PC-3 (cell line): Measurements from ENCODE around the gene CD151. TPM values are rescaled to one million over a fixed set of nuclear protein-coding genes. Genes with fewer than 3 reads are reported as not detected.

Experiments used
- ATAC-seq: fragments of 200-7000 bp; cut with Tn5 transposase; 2 replicates; pipeline ENCODE4 v1.9.1; 2020; ENCODE audit warnings: mild to moderate bottlenecking, moderate library complexity
- BruUV-seq: library from RNA; stranded (reverse); fragments of 400-500 nt; replicated peaks from 2 replicates; lab custom pipeline; 2021; lab: Mats Ljungman, UMichigan
- CTCF ChIA-PET: fragments of 300-600 bp; sonication (Branson Sonifier 250); formaldehyde crosslinking; loops from one replicate; lab custom pipeline; 2022; ENCODE audit warnings: antibody characterized with exemption; lab: Charles Lee
- POLR2A ChIA-PET: fragments of 300-600 bp; sonication (Branson Sonifier 250); formaldehyde crosslinking; loops from one replicate; lab custom pipeline; 2022; ENCODE audit warnings: antibody characterized with exemption; ENCODE audit not compliant: unreplicated experiment; lab: Charles Lee
- DNase-seq: peaks from one replicate; pipeline ENCODE4 v3.0.0-alpha.2; 2015
- H2AFZ ChIP-seq: fragments of 300-600 bp; sonication (generic); 2 replicates; pipeline ENCODE4 v1.6.0; 2016; ENCODE audit warnings: antibody characterized with exemption, low read length
- H3F3A ChIP-seq: fragments of 300-600 bp; sonication (generic); one replicate; pipeline ENCODE4 v1.6.0; 2017; ENCODE audit warnings: antibody characterized with exemption, low read length, control low read depth, mild to moderate bottlenecking; ENCODE audit not compliant: unreplicated experiment
- H3K27ac ChIP-seq: fragments of 300-600 bp; sonication (generic); 2 replicates; pipeline ENCODE4 v1.5.1; 2016; ENCODE audit warnings: mild to moderate bottlenecking, low read length
- H3K27me3 ChIP-seq: fragments of 300-600 bp; sonication (generic); 2 replicates; pipeline ENCODE4 v1.6.1; 2016; ENCODE audit warnings: low read length, mixed read lengths
- H3K36me3 ChIP-seq: fragments of 300-600 bp; sonication (generic); 2 replicates; pipeline ENCODE4 v1.6.1; 2016; ENCODE audit warnings: low read depth, mixed run types, low read length, mixed read lengths
- H3K4me1 ChIP-seq: fragments of 300-600 bp; sonication (generic); 2 replicates; pipeline ENCODE4 v1.5.1; 2016; ENCODE audit warnings: low read length; ENCODE audit not compliant: insufficient read depth
- H3K4me2 ChIP-seq: fragments of 300-600 bp; sonication (generic); 2 replicates; pipeline ENCODE4 v1.6.0; 2016; ENCODE audit warnings: low read length
- H3K4me3 ChIP-seq: fragments of 300-600 bp; sonication (generic); 2 replicates; pipeline ENCODE4 v1.5.1; 2016; ENCODE audit warnings: mild to moderate bottlenecking, low read length, mixed read lengths
- H3K79me2 ChIP-seq: fragments of 300-600 bp; sonication (generic); 2 replicates; pipeline ENCODE4 v1.6.1; 2017; ENCODE audit warnings: low read length, mixed read lengths
- H3K9ac ChIP-seq: fragments of 300-600 bp; sonication (generic); 2 replicates; pipeline ENCODE4 v1.6.0; 2016; ENCODE audit warnings: mild to moderate bottlenecking, low read length
- H3K9me2 ChIP-seq: fragments of 300-600 bp; sonication (generic); replicated peaks from 2 replicates; pipeline ENCODE4 v1.6.1; 2016; ENCODE audit warnings: mixed run types, low read length, mixed read lengths
- H3K9me3 ChIP-seq: fragments of 300-600 bp; sonication (generic); 2 replicates; pipeline ENCODE4 v1.6.1; 2016; ENCODE audit warnings: low read length, mixed read lengths
- H4K20me1 ChIP-seq: fragments of 300-600 bp; sonication (generic); 2 replicates; pipeline ENCODE4 v1.6.1; 2016; ENCODE audit warnings: low read length, mixed read lengths
- CTCF ChIP-seq: fragments of 300-600 bp; sonication (generic); conservative IDR thresholded peaks from 2 replicates; pipeline ENCODE4 v1.5.1; 2017; ENCODE audit warnings: antibody characterized with exemption, low read depth, mild to moderate bottlenecking, low read length
- EZH2 ChIP-seq: fragments of 300-600 bp; sonication (generic); IDR thresholded peaks from one replicate; pipeline ENCODE4 v1.6.1; 2017; ENCODE audit warnings: antibody characterized with exemption, mild to moderate bottlenecking, low read length; ENCODE audit not compliant: unreplicated experiment
- EZH2phosphoT487 ChIP-seq: fragments of 300-600 bp; sonication (generic); IDR thresholded peaks from 2 replicates; pipeline ENCODE4 v1.6.1; 2018; ENCODE audit warnings: mild to moderate bottlenecking, antibody characterized with exemption, low read length, borderline replicate concordance
- intact Hi-C: fragments of 100-400 bp; cut with micrococcal nuclease; formaldehyde crosslinking; loops from 2 replicates; pipeline ENCODE4 v1.9.0; 2023
- total RNA-seq: library from RNA; depleted of rRNA; stranded (reverse); fragments of >200 nt; gene quantifications from 2 replicates; pipeline ENCODE4 v1.2.3, GENCODE V29; 2014

CD151 gene
- total RNA-seq, 1 experiment from 2014 or later = 469 TPM

GRCh38 chr11:831961-832528 is 707 bp upstream of the CD151 start:
- ATAC-seq = no peak
- Histone ChIP-seq H4K20me1 (peaks cover under 1% of the 10 kb centered on the region; the same call in 1 of the 2 replicates), H2AFZ (no peak overlapping the region), H3K4me3 (peak overlapping the region; percentile 83), H3K27me3 (no peaks in the 10 kb centered on the region), H3K9ac (peak overlapping the region; percentile 94), H3K79me2 (peaks cover 46% of the 10 kb centered on the region), H3F3A (no peaks in the 10 kb centered on the region), H3K36me3 (peaks cover 10% of the 10 kb centered on the region; the same call in 1 of the 2 replicates), H3K4me2 (peak overlapping the region; percentile 93), H3K4me1 (peaks cover 31% of the 10 kb centered on the region), H3K27ac (peak overlapping the region; percentile 37), H3K9me2 (no peaks in the 10 kb centered on the region), H3K9me3 (no peaks in the 10 kb centered on the region)
- DNase-seq = no peak
- ChIA-PET CTCF (interaction anchor here (1.3 kb wide), 1 partner anchor 13 kb away, joined by 18 read pairs; the partner anchor contains the start of gene PNPLA2), POLR2A (interaction anchor here (1.0 to 2.0 kb wide), 2 partner anchors 12 to 24 kb away, joined by 3 to 16 read pairs; partner anchors contain the start of gene PNPLA2)
- intact Hi-C loops = no loop called here
- no TSS peak for BruUV-seq
- no peak for TF ChIP-seq EZH2
- no peak for TF ChIP-seq CTCF
- TF ChIP-seq EZH2phosphoT487 = no peak

DNA sequence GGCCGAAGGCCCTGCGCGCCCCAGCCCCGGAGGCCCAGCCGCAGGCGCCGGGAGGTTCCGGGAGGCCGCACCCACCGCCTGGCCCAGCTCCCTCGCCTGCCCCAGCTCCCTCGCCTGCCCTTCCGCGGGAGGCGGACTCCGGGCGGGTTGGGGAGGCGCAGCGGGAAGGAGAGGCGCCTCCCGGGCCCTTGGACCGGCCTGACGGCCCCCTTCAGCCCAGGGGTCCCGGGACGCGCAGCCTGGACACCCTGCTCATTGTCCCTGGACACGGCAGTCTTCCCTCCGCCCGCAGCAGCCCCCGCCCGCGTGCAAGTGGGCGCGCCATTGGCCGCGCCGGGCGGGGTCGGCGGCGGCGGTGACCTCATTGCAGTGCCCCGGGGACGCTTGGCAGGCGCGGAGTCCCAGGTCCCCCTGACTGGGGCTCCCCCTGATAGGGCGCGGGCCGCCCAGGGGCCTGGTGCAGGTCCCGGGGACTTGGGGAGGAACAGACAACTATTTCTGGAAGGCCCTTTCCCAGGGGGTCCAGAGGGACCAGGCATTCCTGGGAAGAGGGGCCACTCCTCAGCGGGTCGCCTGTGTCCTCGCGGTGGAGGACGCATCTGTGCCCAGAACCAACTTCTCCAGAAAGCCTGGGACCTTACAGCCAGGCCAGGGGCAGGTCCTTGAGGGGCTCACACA is 501 bp downstream of the CD151 start:
- peak overlapping the region; percentile 91 for H3K27ac ChIP-seq
- no peaks in the 10 kb centered on the region for H3K9me3 ChIP-seq
- peaks cover 56% of the 10 kb centered on the region for H3K79me2 ChIP-seq
- H3K36me3 ChIP-seq = peaks cover 22% of the 10 kb centered on the region
- DNase-seq = no peak
- no peak overlapping the region for H2AFZ ChIP-seq
- no peak for TF ChIP-seq EZH2
- TF ChIP-seq CTCF = no peak
- TF ChIP-seq EZH2phosphoT487 = no peak
- H3K4me3 ChIP-seq = peak overlapping the region; percentile 73
- peak; percentile 4 for ATAC-seq
- no peaks in the 10 kb centered on the region for H3K27me3 ChIP-seq
- H3K4me1 ChIP-seq = peaks cover 24% of the 10 kb centered on the region
- H3K4me2 ChIP-seq = peak overlapping the region; percentile 99
- H3F3A ChIP-seq = no peaks in the 10 kb centered on the region
- POLR2A ChIA-PET = interaction anchor here (0.6 to 2.1 kb wide), 5 partner anchors 10 to 45 kb away, joined by 3 to 16 read pairs (median 9); partner anchors contain the start of genes PNPLA2 and TSPAN4
- H3K9ac ChIP-seq = peak overlapping the region; percentile 94
- intact Hi-C loops = no loop called here
- H3K9me2 ChIP-seq = no peaks in the 10 kb centered on the region
- H4K20me1 ChIP-seq = peaks cover 5% of the 10 kb centered on the region
- CTCF ChIA-PET = interaction anchor here (1.3 kb wide), 1 partner anchor 14 kb away, joined by 18 read pairs; the partner anchor contains the start of gene PNPLA2
- no TSS peak for BruUV-seq
